Thyroid gland (tissue), 4 donors: ENCODE data around the gene GLI2.

ENCODE experiments used
- POLR2A ChIP-seq, 2 donors: fragments of 450-650 bp; IDR thresholded peaks; one replicate each; pipeline ENCODE4 v1.6.1; 2017; ENCODE audit warnings: antibody characterized with exemption in 2 of 2, mild to moderate bottlenecking in 2 of 2, moderate library complexity in 1 of 2
- TF ChIP-seq, protein P1 (sequence below), 6 experiments: fragments of 200-600 bp in 3 of 6; fragments of 450-650 bp in 3 of 6; sonication (generic) in 3 of 6; IDR thresholded peaks; one replicate each; pipeline ENCODE4 v1.5.1; 2016 to 2019; ENCODE audit warnings: antibody characterized with exemption in 6 of 6, mild to moderate bottlenecking in 2 of 6, inconsistent platforms in 1 of 6, moderate library complexity in 1 of 6

- TF ChIP-seq, protein P1, sequence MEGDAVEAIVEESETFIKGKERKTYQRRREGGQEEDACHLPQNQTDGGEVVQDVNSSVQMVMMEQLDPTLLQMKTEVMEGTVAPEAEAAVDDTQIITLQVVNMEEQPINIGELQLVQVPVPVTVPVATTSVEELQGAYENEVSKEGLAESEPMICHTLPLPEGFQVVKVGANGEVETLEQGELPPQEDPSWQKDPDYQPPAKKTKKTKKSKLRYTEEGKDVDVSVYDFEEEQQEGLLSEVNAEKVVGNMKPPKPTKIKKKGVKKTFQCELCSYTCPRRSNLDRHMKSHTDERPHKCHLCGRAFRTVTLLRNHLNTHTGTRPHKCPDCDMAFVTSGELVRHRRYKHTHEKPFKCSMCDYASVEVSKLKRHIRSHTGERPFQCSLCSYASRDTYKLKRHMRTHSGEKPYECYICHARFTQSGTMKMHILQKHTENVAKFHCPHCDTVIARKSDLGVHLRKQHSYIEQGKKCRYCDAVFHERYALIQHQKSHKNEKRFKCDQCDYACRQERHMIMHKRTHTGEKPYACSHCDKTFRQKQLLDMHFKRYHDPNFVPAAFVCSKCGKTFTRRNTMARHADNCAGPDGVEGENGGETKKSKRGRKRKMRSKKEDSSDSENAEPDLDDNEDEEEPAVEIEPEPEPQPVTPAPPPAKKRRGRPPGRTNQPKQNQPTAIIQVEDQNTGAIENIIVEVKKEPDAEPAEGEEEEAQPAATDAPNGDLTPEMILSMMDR (IDR thresholded peaks at IDR 0.05), result no peak
- no peak for TF ChIP-seq POLR2A (IDR thresholded peaks at IDR 0.05)
These were observed 9.1 kb downstream of the GLI2 start for GRCh38 chr2:120744817-120745216.
